ENCODE results near the gene DHRS7C. TPM values are rescaled to one million over a fixed set of nuclear protein-coding genes. Genes with fewer than 3 reads are reported as not detected.

Gene DHRS7C
- total and polyA plus RNA-seq, 2 of the 13 experiments (the other 11 are each of a cell fraction or from before 2014, with no cell fraction given): not detected

DNA sequence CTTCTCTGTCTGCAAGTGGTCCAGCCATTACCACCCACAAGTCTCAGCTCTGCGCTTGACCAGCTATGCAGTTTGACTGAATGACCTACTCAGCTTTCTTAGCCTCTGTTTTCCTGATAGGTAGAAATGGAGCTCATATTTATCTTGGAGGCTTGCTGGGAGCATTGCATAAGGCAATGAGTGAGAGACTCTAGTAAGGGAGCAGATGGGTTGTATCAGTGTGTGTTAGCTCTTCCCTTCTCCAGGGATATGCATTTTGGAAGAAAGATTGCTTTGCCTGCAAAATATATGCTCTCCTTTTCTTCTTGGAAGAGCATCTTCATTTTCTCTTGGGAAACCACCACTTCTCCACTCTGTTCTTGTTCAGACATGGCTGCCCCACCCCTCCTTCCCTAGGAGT is 26.1 kb downstream of the DHRS7C start (continued):
- TF ChIP-seq, protein P1, sequence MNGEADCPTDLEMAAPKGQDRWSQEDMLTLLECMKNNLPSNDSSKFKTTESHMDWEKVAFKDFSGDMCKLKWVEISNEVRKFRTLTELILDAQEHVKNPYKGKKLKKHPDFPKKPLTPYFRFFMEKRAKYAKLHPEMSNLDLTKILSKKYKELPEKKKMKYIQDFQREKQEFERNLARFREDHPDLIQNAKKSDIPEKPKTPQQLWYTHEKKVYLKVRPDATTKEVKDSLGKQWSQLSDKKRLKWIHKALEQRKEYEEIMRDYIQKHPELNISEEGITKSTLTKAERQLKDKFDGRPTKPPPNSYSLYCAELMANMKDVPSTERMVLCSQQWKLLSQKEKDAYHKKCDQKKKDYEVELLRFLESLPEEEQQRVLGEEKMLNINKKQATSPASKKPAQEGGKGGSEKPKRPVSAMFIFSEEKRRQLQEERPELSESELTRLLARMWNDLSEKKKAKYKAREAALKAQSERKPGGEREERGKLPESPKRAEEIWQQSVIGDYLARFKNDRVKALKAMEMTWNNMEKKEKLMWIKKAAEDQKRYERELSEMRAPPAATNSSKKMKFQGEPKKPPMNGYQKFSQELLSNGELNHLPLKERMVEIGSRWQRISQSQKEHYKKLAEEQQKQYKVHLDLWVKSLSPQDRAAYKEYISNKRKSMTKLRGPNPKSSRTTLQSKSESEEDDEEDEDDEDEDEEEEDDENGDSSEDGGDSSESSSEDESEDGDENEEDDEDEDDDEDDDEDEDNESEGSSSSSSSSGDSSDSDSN (CRISPR knock-in tag; IDR thresholded peaks at IDR 0.05): no peak
- TF ChIP-seq, protein P2, sequence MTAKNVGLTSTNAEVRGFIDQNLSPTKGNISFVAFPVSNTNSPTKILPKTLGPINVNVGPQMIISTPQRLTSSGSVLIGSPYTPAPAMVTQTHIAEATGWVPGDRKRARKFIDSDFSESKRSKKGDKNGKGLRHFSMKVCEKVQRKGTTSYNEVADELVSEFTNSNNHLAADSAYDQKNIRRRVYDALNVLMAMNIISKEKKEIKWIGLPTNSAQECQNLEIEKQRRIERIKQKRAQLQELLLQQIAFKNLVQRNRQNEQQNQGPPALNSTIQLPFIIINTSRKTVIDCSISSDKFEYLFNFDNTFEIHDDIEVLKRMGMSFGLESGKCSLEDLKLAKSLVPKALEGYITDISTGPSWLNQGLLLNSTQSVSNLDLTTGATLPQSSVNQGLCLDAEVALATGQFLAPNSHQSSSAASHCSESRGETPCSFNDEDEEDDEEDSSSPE (CRISPR knock-in tag; IDR thresholded peaks at IDR 0.05): no peak

DNA sequence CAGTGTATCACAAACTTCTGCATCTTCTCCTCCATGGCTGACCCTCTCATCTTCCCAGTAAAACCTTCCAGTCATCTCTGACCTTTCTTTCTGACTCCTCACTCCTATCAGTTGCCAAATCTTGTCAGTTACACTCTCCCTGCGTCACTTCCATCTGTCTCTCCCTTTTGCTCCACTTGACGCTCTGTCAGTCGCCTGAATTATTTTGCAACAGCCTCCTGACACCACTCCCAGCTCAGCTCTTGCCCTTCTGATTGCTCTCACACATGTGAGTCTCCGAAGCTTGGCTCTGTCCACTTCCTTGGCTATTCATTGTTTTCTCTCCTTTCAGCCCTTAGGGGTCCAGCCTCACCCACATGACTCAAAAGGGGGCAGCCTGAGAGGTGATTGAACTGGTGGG is 27.7 kb downstream of the DHRS7C start:
- CTCF ChIA-PET (ENCODE audit: low intra/inter-chr PET ratio, low total read pairs): no interaction called here

More for the DNA sequence above, 27.7 kb downstream of the DHRS7C start:
- in situ Hi-C loops (cut with HindIII; ENCODE audit: extremely low pct_ligation_motif_present, low pct_unique_long_range_greater_than_20kb): no loop called here
- Histone ChIP-seq H3K27me3 (ENCODE audit: control insufficient read depth in 1 of 2, insufficient read depth in 2 of 2, low read length in 2 of 2) (0 out of 5 replicates have a peak, but pooled peaks cover 0 to 2% of the 10 kb centered on the region in 2 experiments), H3K79me2 (ENCODE audit: insufficient read depth, low read length) (no peaks in the 10 kb centered on the region), H3K36me3 (replicated peaks in 1 of 2; ENCODE audit: control insufficient read depth in 1 of 2, insufficient read depth in 2 of 2, low read length in 2 of 2) (no peaks in the 10 kb centered on the region), H2AFZ (ENCODE audit: low read length) (no peak overlapping the region), H3K27ac (ENCODE audit: extremely low read length, insufficient read depth, low read length) (no peak overlapping the region), H3K9me3 (ENCODE audit: low read length) (no peaks in the 10 kb centered on the region), H3K4me3 (replicated peaks in 1 of 3; ENCODE audit: insufficient read depth in 1 of 3, low read depth in 2 of 3, low read length in 3 of 3) (no peak overlapping the region), H3K4me2 (ENCODE audit: low read depth, low read length) (no peak overlapping the region), H4K20me1 (ENCODE audit: insufficient read depth, low read length) (no peaks in the 10 kb centered on the region), H3K4me1 (ENCODE audit: insufficient read depth, low read length) (0 out of 2 replicates have a peak, but pooled peaks cover 5% of the 10 kb centered on the region), H3K9ac (ENCODE audit: insufficient read depth, low read depth, low read length) (no peak overlapping the region)
- TF ChIP-seq, protein P3, sequence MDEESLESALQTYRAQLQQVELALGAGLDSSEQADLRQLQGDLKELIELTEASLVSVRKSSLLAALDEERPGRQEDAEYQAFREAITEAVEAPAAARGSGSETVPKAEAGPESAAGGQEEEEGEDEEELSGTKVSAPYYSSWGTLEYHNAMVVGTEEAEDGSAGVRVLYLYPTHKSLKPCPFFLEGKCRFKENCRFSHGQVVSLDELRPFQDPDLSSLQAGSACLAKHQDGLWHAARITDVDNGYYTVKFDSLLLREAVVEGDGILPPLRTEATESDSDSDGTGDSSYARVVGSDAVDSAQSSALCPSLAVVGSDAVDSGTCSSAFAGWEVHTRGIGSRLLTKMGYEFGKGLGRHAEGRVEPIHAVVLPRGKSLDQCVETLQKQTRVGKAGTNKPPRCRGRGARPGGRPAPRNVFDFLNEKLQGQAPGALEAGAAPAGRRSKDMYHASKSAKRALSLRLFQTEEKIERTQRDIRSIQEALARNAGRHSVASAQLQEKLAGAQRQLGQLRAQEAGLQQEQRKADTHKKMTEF (CRISPR knock-in tag; IDR thresholded peaks at IDR 0.05): no peak
- TF ChIP-seq ZNF12 (CRISPR knock-in tag; IDR thresholded peaks at IDR 0.05): no peak
- no peak for TF ChIP-seq ZNF510 (CRISPR knock-in tag; IDR thresholded peaks at IDR 0.05; ENCODE audit: low read depth)
- TF ChIP-seq IRX3 (CRISPR knock-in tag; IDR thresholded peaks at IDR 0.05; ENCODE audit: borderline replicate concordance, low read depth): no peak
- TF ChIP-seq ZFP62 (CRISPR knock-in tag; IDR thresholded peaks at IDR 0.05): no peak
- TF ChIP-seq ZSCAN31 (CRISPR knock-in tag; IDR thresholded peaks at IDR 0.05; ENCODE audit: low read depth): no peak
- no peak for TF ChIP-seq NPAS2 (CRISPR knock-in tag; IDR thresholded peaks at IDR 0.05; ENCODE audit: borderline replicate concordance)
- TF ChIP-seq ZNF883 (CRISPR knock-in tag; IDR thresholded peaks at IDR 0.05; ENCODE audit: not compliant biosample characterization): no peak
- TF ChIP-seq, protein P4, sequence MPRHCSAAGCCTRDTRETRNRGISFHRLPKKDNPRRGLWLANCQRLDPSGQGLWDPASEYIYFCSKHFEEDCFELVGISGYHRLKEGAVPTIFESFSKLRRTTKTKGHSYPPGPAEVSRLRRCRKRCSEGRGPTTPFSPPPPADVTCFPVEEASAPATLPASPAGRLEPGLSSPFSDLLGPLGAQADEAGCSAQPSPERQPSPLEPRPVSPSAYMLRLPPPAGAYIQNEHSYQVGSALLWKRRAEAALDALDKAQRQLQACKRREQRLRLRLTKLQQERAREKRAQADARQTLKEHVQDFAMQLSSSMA (CRISPR knock-in tag; IDR thresholded peaks at IDR 0.05): no peak
- no peak for TF ChIP-seq NR2F1 (CRISPR knock-in tag; IDR thresholded peaks at IDR 0.05)
- TF ChIP-seq MLLT10 (CRISPR knock-in tag; IDR thresholded peaks at IDR 0.05): no peak
- no peak for TF ChIP-seq ERF (CRISPR knock-in tag; IDR thresholded peaks at IDR 0.05)
- TF ChIP-seq NFE2 (CRISPR knock-in tag; IDR thresholded peaks at IDR 0.05): no peak
- TF ChIP-seq, protein P5, sequence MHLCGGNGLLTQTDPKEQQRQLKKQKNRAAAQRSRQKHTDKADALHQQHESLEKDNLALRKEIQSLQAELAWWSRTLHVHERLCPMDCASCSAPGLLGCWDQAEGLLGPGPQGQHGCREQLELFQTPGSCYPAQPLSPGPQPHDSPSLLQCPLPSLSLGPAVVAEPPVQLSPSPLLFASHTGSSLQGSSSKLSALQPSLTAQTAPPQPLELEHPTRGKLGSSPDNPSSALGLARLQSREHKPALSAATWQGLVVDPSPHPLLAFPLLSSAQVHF (CRISPR knock-in tag; IDR thresholded peaks at IDR 0.05): no peak
- FAIRE-seq (no peak), DNase-seq (ENCODE audit: low spot score) (no peak), ATAC-seq (no peak)
- POLR2A ChIA-PET: no interaction called here
- intact Hi-C loops (cut with micrococcal nuclease; ENCODE audit: unreplicated experiment): no loop called here
- no TSS peak for BruUV-seq (replicated peaks)
- WGBS (ENCODE audit: low lambda C conversion rate): under 1% methylated on average over 4 of the region's 4 CpGs
